Subcutaneous abdominal adipose tissue (tissue), 5 donors: ENCODE measurements around the gene CD99L2.

Experiments used
- H3K27ac ChIP-seq: one replicate; pipeline ENCODE4 v1.7.0; 2013; ENCODE audit warnings: low read depth, mild to moderate bottlenecking, inconsistent platforms, low read length, moderate library complexity
- H3K27me3 ChIP-seq, 5 donors: one replicate each; pipeline ENCODE4 v1.7.0; 2013; ENCODE audit warnings: low read length in 5 of 5, inconsistent platforms in 1 of 5; ENCODE audit not compliant: control insufficient read depth in 5 of 5, insufficient read depth in 4 of 5
- H3K36me3 ChIP-seq, 5 donors: one replicate each; pipeline ENCODE4 v1.7.0; 2013; ENCODE audit warnings: low read length in 5 of 5; ENCODE audit not compliant: control insufficient read depth in 5 of 5, insufficient read depth in 5 of 5
- H3K4me1 ChIP-seq, 5 donors: one replicate each; pipeline ENCODE4 v1.7.0; 2013; ENCODE audit warnings: low read length in 5 of 5, mild to moderate bottlenecking in 3 of 5, moderate library complexity in 1 of 5; ENCODE audit not compliant: control insufficient read depth in 5 of 5, insufficient read depth in 5 of 5
- H3K4me3 ChIP-seq, 5 donors: one replicate each; pipeline ENCODE4 v1.7.0; 2013; ENCODE audit warnings: low read length in 5 of 5, low read depth in 1 of 5
- H3K9ac ChIP-seq, 5 donors: one replicate each; pipeline ENCODE4 v1.7.0; 2013; ENCODE audit warnings: low read length in 5 of 5, mild to moderate bottlenecking in 4 of 5, moderate library complexity in 3 of 5
- H3K9me3 ChIP-seq, 5 donors: one replicate each; pipeline ENCODE4 v1.7.0; 2013; ENCODE audit warnings: low read length in 5 of 5; ENCODE audit not compliant: control insufficient read depth in 5 of 5
- donor health status: healthy.
- donor health status: healthy.
- donor health status: healthy.
- donor health status: healthy.
- donor health status: healthy.

The CD99L2 gene

DNA sequence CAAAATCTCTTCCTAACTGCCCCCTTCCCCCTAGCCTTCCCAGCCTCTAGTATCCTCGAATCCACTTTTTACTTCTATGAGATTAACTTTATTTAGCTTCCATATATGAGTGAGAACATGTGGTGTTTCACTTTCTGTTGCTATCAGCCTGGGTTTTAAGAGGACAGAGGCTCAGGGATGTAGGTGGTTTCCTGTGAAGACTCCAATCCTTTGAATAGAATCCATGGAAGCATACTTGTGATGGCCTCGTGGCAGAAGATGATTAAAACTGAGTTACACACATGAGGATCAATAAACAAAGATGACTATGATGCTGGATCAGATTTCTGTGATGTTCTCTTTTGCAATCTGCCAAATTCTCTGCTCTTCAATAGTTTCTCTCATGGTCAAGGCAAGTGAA lies 29.8 kb downstream of the CD99L2 start:
- Histone ChIP-seq H3K9me3 (no peaks in the 10 kb centered on the region), H3K9ac (no peak overlapping the region), H3K4me1 (peaks cover 0 to 17% (median 8%) of the 10 kb centered on the region in 5 donors), H3K27ac (no peak overlapping the region), H3K4me3 (no peak overlapping the region), H3K27me3 (no peaks in the 10 kb centered on the region), H3K36me3 (peaks cover 0 to 5% (median 0%) of the 10 kb centered on the region in 5 donors)

DNA sequence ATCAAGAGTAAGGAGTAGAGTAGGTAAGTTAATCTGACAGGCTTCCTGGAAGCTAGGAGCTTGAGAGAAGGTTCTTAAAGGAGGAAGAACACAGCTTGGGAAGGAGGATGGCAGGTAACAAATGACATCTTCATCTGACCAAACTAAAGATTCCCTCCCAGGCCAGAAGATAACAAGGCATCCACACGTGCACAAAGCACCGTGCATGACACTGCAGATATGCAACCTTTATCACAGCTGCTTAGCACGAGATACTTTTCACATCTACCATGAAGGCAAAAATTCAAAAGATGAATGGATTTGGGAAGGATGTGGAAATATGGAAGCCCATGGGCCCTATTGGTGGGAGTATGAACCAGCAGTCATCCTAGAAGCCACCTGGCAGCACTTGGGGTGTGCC lies 34.3 kb downstream of the CD99L2 start:
- Histone ChIP-seq H3K27ac (no peak overlapping the region), H3K9me3 (peaks cover 0 to 7% (median 0%) of the 10 kb centered on the region in 5 donors), H3K9ac (no peak overlapping the region), H3K4me1 (no peaks in the 10 kb centered on the region), H3K36me3 (peaks cover 0 to 5% (median 0%) of the 10 kb centered on the region in 5 donors), H3K4me3 (no peak overlapping the region), H3K27me3 (no peaks in the 10 kb centered on the region)

DNA sequence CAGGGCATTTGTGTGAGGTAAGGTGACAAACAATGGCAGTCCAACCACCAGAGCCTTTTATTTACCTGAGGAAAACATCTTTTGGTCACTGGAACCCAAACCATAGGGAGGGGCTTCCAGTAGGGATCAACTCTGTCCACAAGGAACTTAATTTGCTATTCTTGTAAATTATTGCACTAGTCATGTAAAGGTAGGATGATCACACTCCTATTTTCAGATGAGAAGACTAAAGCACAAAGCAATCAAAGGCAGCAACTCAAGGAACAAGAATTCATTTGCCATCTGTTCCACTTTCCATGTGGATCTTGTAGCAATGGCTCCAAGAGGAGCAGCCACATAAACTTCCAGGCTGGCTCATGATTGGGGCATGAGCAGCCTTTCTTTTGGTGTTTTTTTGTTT lies 35.3 kb downstream of the CD99L2 start:
- Histone ChIP-seq H3K4me1 (no peaks in the 10 kb centered on the region), H3K4me3 (no peak overlapping the region), H3K36me3 (peaks cover 0 to 5% (median 0%) of the 10 kb centered on the region in 5 donors), H3K9me3 (peaks cover 0 to 7% (median 0%) of the 10 kb centered on the region in 5 donors), H3K27me3 (no peaks in the 10 kb centered on the region), H3K27ac (no peak overlapping the region), H3K9ac (no peak overlapping the region)

DNA sequence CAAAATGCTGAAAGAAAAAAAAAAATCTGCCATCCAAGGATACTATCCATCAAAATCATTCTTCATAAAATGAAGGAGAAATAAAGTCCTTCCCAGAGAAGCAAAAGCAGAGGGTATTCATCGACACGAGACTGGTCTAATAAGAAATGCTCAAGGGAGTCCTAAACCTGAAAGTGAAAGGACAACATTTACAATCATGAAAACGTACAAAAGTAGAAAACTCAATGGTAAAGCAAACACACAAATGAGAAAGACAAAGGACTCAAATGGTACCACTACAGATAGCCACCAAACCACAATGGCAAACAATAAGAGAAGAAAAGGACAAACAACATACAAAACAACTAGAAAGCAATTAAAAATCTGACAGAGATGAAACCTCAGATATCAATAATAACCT lies 41.0 kb downstream of the CD99L2 start:
- Histone ChIP-seq H3K27me3 (no peaks in the 10 kb centered on the region), H3K4me1 (no peaks in the 10 kb centered on the region), H3K9ac (no peak overlapping the region), H3K27ac (no peak overlapping the region), H3K9me3 (peaks cover 0 to 23% (median 13%) of the 10 kb centered on the region in 5 donors), H3K36me3 (no peaks in the 10 kb centered on the region), H3K4me3 (no peak overlapping the region)

DNA sequence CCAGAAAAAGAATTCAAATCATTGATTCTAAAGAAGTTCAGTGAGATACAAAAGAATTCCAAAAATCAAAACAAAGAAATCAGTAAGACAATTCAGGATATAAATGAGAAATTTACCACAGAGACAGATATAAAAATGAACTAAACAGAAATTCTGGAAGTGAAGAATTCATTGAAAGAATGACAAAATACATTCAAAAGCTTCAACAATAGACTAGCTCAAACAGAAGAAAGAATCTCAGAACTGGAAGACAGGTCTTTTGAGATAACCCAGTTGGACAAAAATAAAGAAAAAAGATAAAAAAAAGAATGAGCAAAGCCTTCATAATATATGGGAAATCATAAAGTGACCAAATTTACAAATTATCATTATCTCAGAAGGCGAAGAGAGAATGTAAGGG lies 41.7 kb downstream of the CD99L2 start:
- H3K27ac ChIP-seq: no peak overlapping the region
- no peaks in the 10 kb centered on the region for H3K27me3 ChIP-seq
- H3K4me1 ChIP-seq: no peaks in the 10 kb centered on the region
- H3K4me3 ChIP-seq: no peak overlapping the region
- peaks cover 0 to 23% (median 13%) of the 10 kb centered on the region in 5 donors for H3K9me3 ChIP-seq
- no peak overlapping the region for H3K9ac ChIP-seq
- H3K36me3 ChIP-seq: no peaks in the 10 kb centered on the region

DNA sequence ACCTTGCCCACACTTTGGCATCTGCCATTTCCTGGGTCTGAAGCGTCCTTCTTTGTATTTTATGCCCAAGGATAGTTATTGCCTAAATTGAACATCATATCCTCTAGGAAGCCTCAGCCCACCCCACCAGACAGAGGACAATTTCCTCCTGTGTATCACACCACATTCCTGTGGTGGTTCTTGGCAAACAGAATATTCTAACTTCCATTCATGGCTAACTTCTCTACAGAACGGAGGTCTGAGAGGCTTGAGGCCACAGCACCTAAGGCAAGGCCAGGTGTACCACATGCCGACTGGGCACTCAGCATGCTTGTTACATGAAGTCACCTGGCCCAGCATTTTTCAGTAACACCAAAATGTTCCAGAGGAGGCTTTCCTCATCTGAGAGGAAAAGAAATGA lies 42.4 kb downstream of the CD99L2 start:
- H3K36me3 ChIP-seq: no peaks in the 10 kb centered on the region
- H3K27me3 ChIP-seq: no peaks in the 10 kb centered on the region
- H3K27ac ChIP-seq: no peak overlapping the region
- H3K9me3 ChIP-seq: peaks cover 0 to 21% (median 13%) of the 10 kb centered on the region in 5 donors
- H3K4me1 ChIP-seq: no peaks in the 10 kb centered on the region
- H3K4me3 ChIP-seq: no peak overlapping the region
- H3K9ac ChIP-seq: no peak overlapping the region

DNA sequence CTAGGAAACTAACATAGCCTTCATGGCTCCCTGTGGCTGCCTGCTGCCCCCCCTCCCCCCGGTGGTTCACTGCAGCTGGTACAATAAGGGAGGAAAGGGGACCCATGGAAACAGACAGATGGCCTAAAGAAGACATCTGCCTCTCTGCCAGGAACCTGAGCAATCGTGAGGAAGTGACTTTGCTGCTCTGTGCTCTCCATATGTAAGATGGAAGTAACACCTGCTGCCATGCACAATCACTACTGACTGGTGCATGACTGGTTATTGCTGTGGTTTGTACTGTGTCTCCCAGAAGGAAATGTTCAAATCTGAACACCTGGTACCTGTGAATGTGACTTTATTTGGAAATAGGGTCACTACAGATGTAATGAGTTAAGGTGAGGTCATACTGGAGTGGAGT lies 43.6 kb downstream of the CD99L2 start:
- Histone ChIP-seq H3K36me3 (no peaks in the 10 kb centered on the region), H3K9me3 (peaks cover 0 to 18% (median 13%) of the 10 kb centered on the region in 5 donors), H3K27ac (no peak overlapping the region), H3K4me3 (no peak overlapping the region), H3K27me3 (no peaks in the 10 kb centered on the region), H3K9ac (no peak overlapping the region), H3K4me1 (peaks cover 0 to 6% (median 5%) of the 10 kb centered on the region in 5 donors)

DNA sequence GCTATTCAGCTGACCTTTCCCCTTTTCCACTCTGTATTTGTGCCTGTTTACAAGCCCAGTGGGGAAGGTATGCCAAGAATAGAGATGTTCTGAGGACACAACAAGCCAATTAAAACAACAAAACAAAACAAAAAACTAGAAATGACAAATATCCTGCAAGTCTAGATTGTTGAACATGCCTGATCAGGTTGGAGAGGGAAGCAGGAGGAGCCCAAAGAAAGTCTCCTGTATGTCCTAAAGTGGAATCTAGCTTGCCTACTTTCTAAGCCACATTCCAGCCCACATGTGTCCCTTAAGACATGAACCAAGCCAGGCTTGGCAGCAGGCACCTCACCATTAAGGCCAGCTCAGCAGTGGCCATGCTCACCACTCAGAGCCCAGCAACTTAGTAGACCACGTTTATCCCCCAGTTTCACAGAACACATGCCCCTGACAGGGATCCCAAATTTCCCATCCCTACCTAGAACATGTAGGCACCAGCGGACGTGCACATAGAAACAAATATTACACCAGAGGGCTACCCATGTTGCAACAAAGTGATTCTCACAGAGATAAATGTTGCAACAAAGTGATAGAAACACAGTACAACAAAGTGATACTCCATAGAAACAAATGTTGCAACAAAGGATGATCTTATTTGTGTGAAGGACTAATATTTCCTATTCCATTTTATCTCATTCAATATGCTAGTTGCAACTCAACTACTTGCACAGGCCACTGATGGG lies 48.3 kb downstream of the CD99L2 start:
- no peak overlapping the region for H3K4me3 ChIP-seq
- H3K27me3 ChIP-seq: no peaks in the 10 kb centered on the region
- H3K9me3 ChIP-seq: peaks cover 0 to under 1% (median 0%) of the 10 kb centered on the region in 5 donors
- H3K36me3 ChIP-seq: no peaks in the 10 kb centered on the region
- no peak overlapping the region for H3K27ac ChIP-seq
- H3K9ac ChIP-seq: no peak overlapping the region
- peaks cover 2 to 25% (median 9%) of the 10 kb centered on the region in 5 donors for H3K4me1 ChIP-seq

DNA sequence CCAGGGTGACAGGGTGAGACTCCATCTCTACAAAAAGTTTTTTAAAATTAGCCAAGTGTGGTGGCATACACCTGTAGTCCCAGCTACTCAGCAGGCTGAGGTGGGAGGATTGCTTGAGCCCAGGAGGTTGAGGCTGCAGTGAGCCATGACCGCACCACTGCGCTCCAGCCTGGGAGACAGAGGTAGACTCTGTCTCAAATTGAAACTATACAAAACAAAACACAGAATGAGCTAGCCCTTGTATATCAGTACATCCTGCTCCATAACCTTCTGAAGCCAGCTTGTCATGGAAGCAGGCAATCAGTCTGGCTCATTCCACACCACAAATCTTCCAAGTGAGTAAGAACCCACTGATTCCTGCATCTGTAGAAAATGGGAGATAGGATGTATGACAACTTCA lies 49.0 kb downstream of the CD99L2 start:
- Histone ChIP-seq H3K27ac (no peak overlapping the region), H3K4me1 (peaks cover 2 to 25% (median 9%) of the 10 kb centered on the region in 5 donors), H3K4me3 (no peak overlapping the region), H3K9ac (no peak overlapping the region), H3K9me3 (no peaks in the 10 kb centered on the region), H3K27me3 (no peaks in the 10 kb centered on the region), H3K36me3 (no peaks in the 10 kb centered on the region)

DNA sequence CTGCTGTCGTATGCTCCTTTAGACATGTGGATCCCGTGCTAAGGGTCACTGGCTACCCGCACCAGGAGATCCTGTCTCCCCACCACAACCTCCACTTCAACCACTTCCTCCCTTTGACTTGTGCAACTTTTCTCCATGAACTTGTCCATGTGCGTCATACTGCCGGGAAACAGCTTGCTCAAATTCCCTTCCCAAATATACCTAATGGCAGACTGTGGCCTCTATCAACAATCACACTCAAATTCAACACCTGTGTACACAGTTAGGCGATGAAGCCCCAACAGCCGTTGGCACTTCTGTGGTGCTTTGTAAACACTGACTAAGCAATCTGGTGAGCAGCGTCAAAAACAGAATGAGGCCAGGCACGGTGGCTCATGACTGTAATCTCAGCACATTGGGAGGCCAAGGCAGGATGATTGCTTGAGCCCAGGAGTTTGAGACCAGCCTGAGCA lies 49.5 kb downstream of the CD99L2 start:
- H3K27ac ChIP-seq: no peak overlapping the region

More for the DNA sequence above, 49.5 kb downstream of the CD99L2 start:
- no peaks in the 10 kb centered on the region for H3K36me3 ChIP-seq
- no peak overlapping the region for H3K4me3 ChIP-seq
- H3K27me3 ChIP-seq: no peaks in the 10 kb centered on the region
- no peak overlapping the region for H3K9ac ChIP-seq
- peaks cover 2 to 25% (median 9%) of the 10 kb centered on the region in 5 donors for H3K4me1 ChIP-seq
- H3K9me3 ChIP-seq: no peaks in the 10 kb centered on the region
